GM18873 (cell line): ENCODE measurements around the gene FOXP1.

Source experiments
- ATAC-seq: cut with Tn5 transposase; IDR thresholded peaks from one replicate; pipeline ENCODE4 v1.9.1; 2021; ENCODE audit warnings: mild to moderate bottlenecking, moderate library complexity, moderate number of reproducible peaks; ENCODE audit not compliant: unreplicated experiment, low FRiP score

FOXP1 gene

DNA sequence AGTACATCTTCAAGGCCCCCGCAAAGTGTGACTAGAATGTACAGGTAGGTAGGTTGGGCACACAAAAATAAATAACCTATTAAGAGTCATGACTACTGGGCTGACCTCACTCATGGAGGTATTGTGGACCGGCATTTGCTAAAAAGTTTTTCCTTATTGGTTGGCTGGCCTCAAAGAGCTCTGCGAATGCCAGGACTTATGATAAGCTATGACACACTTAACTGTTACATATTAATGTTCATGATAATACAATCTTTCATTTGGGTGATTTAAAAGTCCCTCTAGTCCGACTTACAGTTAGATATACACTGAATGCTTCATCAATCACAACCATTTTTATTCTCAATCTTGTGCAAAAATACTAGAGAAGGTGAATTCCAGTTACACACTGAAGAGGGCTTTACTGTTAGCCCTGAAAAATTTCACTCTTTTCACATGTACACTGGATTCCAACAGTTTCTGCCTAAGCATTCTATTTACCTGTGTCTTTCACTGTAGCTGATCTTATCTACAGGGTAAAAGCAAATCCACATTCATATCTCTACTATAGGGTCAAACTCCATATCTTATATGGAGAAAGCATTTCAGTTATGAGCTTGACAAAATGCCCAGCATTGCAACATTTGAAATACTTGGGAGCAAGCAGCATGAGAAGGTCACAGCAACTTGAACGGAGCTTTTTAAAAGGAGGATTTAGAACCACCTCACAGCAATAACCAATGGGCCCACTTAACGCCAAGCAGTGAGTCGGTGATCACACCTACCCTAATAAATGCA, 329.1 kb downstream of the FOXP1 start:
- ATAC-seq, result no peak

DNA sequence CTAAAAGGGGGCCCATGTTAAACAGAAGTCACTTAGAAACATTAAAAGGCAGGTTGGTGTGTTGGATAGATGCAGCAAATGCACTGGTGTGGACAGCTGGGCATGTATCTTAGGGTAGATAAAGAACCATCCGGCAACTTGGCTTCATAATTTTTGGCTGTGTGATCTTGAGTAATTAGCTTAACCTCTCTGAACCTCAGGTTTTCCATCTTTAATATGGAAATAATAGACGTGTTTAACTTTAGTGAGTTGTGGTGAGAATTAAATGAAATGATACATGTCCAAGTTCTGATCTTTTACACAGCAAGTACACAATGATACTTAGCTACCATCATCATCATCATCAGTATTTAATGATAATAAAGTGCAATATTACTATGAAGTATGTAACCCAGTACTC, 330.4 kb downstream of the FOXP1 start:
- ATAC-seq, result no peak

DNA sequence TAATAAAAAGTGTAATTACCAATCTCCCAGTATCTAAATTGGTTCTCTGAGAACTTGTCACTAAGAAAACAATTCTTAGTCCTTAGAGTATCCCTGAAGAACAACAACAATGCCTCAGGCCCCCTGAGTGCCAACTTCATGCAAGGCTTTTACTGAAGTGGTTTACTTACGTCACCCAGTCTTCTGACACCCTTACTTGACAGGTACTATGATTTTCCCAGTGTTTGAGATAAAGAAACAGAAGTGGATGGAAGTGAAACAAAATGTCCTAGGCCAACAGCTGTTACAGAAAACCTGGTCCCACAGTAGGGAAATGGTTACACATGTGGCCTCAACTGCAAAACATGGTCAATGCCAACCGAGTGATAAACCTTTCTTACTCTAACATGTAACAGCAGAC, 331.1 kb downstream of the FOXP1 start:
- ATAC-seq, result no peak

DNA sequence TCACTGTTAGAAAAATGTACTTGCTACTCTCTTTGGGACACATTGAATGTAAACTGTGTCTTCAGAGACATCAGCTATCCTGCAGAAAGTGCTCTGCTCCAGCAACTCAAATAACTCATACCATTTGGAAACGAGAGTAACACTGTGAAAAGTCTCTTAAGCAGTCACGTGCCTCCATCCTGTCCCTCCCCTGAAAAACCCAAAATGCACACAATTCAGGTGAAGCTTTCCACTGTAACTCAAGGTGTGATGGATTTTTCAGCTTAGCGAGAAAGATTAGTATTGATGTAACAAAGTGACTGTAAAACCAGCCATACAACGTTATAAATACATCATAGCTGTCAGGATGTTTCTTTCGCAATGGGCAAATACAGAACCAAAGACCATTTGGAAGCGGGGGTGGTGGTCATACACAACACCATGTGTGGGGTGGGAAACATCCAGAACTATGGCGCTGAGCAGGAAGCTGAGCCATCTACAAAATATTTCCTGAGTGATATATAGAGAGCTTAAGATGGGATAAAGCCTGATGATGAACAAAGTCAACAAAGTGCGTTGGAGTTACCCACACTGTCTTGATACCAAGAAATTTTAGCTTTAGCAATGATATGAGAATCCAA, 332.3 kb downstream of the FOXP1 start:
- no peak for ATAC-seq

DNA sequence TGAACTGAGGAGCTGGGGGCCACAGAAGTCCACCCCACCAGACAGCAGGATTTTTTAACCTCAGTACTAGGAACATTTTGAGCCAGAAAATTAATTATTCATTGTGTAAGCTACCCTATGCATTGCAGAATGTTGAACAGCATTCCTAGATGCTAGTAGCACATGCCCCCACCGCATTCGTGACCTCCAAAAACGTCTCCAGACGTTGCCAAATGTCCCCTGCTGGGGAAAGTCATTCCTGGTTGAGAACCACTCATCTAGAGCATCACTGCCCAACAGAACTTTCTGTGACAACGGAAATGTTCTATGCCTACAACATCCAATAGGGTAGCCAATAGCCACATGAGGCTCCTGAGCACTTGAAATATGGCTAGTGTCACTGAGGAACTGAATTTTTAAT, 333.5 kb downstream of the FOXP1 start:
- no peak for ATAC-seq

DNA sequence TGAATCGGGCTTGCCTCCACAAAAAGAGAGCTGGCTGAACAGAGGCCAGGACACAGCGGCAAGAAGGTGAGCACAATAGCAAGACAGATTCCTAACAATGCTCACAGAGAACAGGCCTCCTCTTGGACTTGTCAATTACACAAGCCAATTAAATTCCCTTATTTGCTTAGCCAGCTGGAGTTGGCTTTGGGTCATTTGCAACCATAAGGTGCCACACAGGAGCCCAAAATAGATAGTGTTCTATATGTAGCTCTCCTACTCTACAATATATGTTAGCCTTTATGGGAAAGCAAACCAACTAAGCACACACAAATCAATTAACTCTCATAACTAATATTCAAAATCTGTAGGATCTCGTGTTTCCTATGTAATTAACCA, 335.6 kb downstream of the FOXP1 start:
- no peak for ATAC-seq

DNA sequence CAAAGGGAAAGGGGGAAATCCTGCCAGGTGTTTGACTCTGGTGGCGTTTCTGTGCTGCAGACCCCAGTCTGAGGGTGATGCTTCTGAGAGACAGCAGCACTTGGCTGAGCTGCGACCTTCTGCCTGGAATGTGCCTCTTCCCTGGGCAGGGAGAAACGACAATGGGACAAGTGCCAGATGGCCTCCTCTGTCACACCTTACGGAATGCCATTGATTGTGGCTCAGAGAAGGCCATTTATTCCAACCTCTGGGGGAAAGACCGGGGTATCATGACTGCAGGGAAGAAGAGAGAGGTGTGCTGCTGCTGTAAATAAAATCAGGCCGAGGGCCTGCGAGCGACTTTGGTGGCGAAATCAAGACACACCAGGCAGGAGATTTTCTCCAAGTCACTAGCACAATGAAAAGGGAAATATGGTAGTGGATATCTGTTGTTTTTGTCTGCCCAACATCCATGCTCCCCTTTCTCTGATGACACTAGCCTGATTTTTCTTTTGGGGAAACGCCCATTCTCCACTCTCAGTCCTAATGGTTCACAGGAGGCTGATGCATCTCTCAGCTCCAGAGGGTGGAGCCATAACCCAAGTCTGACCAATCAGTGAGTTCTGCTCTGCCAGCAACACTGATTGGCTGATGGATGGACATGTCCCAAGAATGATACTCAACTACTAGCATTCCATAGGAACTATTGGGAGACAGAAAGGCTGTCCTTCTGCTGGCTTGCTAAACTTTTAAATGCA, 336.1 kb downstream of the FOXP1 start:
- ATAC-seq, result no peak

DNA sequence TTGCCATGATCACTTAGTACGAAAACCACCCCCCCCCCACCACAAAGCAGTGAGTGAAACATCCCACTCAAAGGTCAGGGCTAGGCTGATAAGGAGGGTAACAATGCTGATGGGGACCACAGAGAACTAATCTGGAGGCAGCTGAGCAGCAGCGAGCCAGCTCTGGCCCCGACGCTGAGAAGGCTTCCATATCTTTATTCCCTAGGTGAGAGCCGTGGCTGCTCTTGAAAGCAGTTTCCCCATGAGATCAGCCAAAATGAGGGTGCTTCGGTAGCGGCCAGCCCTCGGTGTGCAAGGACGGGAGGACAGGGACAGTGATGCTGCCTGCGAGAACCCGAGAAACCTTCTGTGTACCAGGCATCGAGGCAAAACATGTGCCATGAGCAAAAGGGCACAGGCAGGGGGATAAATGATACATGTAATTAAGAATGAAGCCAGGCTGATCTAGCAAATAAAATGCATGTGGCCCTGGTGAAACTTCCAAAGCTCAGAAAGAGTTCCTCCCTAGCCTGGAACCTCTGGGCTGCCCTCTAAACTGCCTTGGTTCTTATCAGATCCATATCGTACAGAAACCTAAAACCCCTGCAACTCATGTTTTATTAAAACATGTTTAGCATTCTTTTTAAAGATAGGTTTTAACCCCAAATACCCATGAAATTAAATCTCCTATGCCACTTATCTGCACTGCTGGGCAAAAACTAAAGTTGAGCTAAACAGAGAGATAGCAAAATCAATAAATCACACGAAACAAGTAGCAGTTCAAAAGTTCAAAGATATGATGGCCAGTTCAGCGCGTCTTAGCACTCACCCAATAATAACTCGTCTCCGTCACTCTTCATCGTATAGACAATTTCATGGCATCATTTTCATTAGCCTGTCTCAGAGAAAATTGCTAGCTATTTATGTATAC, 337.3 kb downstream of the FOXP1 start:
- no peak for ATAC-seq

DNA sequence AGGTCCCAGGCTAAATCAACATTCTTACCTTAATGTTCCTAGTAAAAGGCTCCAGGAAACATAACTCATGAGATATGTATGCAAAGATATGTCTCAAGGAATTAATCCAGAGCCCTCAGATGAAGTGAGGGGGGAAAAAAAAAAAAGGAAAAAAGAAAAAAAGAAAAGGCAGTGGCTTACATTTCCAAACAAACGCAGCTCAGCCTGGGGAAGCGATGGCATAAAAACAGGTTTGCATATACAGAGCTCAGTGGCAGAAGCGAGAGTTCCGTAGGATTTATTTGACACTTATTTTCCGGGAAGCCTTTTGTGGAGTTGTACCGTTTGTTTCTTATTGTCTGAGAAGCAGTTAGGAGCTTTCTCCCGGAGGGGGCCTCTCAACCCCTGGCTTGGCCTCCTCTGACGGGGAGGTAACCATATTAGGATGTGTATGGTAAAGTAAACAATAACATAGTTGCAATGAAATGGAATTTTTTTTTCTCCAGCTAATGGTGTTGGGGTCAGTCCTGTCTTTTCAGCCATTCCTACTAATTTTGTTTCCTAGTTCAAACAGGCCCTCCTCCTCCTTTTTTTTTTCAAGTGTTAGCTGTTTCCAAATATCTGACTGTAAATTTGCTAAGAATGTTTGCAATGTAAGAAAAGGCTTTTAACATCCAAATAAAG, 338.6 kb downstream of the FOXP1 start:
- no peak for ATAC-seq

DNA sequence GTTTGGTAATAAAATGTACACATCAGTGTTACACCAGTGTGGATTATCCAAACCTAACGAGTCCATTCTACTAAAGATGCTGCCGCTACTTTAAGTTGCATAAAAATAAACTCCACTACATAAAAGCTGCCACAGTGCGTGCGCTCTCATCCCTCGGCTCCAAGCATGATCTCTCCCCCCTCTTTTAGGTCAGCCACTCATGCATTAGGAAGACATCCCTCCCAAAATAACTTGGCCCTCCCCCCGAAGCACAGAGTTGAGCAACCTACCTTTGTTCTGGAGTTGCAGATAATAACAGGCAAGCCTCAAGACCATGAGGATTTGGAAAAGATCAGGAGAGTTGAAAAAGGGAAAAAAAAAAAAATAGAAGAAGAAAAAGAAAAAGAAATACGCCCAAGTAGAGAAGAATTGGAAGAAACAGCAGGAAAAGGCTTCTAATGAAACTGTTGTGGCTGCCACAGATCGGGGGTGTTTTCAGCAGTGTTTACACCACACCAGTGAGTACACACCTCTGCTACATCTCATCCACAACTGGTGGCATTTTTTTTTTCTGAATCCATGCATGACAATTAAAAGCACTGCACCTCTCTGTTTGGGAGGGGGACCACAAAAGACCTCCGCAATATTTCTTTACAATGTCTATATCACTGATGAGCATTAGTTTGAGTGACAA, 339.2 kb downstream of the FOXP1 start:
- ATAC-seq, result no peak

DNA sequence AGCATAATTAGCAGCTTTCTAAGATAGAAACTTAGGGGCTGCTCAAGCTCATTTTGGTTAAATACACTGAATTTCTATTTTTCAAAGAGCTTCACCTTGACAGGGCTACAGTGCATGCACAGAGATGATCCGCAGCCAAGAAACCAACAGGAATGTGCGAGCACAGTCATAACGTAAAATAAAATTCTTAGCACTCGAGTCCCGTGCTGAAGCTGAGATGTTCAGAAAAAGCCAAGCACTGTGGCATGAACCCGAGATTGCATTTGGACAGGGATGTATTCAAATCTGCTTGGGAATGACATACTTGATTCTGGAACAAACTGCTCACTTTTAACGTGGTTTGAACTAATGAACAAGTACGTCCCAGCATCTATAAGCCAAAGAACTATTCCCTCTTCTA, 340.3 kb downstream of the FOXP1 start:
- no peak for ATAC-seq

DNA sequence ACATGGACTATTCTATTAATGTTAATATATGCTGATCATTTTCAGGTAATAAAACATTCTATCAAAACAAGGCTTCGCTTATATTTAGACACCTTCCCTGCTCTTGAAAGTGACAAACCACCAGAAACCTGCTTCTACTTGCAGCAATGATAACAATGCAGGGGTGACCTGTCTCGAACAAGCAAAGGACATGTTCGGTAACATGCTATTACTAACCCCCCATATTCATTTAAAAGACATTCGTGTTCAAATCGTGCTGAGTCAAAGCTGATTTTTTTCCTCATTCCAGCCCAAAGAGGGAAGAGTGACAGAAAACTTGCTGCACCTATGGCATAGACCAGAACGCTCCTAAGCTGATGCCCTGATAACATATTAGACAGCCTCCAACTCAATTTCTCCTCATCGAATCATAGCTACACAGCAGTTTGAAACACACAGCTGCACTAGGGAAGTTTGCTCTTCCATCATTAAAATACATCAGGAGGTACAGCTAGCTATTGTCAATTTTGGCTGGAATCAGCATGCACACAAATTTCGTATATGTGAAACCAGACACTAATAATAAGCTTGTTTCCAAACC, 341.5 kb downstream of the FOXP1 start:
- ATAC-seq, result no peak

DNA sequence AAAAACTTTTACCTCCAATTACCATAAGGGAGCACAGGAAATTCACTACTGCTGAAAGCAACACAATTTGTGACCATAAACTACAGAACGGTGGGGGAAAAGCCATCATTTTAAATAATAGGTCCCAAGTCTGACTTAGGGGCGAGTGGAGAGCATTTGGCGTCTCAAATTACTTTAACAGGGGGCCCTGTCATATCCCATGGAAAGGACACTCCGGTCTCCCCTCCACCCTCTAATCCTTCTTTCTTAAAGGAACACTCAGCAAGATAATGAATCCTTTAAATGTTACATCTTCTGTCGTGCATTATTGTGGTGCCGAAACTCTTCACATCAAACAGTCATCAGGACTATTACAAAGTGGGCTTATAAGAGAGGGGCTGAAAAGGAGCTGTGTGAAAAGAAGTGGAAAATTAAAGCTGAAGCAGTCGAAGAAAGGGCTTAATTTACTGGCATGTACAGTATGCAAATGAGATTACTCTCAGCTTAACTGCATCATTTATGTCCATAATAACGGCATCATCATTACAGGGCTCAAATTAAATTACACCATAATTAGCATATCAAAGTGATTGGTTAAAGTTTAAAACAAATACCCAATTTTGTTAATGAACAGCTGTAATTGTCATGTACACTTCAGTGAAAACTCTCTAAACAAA, 342.2 kb downstream of the FOXP1 start:
- no peak for ATAC-seq

DNA sequence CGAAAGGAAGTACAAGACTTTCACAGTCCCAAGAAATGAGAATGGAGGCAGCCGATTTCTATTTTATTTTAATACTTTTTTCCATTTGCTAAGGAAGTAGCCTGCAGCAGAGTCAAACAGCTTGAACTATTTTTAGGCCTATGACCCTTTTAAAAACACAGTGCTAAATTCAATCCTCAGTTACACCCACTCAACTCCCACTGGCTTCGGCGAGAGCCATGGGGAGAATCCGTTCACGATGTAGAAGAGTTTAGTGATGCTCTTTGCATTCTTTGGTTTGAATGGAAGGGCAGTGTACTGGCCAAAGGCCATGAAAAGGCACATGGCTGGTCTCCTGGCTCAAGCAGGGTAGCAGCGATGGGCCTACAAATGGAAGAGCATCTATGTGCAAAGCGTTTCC, 343.5 kb downstream of the FOXP1 start:
- no peak for ATAC-seq

DNA sequence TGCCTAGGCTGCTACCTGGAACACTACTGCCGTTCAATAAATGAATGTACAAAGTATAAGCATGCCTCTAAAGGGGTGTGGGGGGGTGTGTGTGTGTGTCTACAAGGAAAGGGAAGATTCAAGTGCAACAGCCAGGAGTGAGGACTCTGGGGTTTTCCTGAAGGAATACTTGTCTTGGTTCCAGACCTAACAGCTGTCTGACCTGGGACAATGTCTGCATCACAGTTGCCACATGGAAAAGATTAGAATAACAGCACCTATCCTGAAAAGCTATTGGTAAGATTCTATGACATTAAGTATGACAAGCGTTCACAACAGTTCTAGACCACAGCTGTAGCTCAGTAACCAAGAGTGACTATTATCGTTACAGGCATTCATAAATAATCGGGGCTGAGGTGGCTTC, 345.2 kb downstream of the FOXP1 start:
- no peak for ATAC-seq

DNA sequence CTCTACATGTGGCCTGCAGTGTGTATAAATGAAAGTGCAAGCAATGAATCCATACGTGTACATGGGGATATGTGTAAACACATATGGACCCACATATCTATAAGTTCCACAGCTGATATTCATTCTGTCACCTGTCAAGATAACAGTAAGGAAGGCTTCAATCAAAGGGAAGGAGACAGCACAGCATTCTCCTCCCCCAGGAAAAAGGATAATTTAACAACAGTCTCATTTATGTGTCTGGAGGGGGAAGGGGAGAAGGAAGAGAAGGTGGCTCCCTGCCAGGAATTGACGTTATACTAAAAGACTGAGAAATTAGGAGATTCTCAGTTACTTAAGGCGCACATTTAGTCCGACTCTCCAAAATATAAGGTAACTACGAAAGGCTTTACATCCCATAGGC, 345.9 kb downstream of the FOXP1 start:
- ATAC-seq, result no peak

DNA sequence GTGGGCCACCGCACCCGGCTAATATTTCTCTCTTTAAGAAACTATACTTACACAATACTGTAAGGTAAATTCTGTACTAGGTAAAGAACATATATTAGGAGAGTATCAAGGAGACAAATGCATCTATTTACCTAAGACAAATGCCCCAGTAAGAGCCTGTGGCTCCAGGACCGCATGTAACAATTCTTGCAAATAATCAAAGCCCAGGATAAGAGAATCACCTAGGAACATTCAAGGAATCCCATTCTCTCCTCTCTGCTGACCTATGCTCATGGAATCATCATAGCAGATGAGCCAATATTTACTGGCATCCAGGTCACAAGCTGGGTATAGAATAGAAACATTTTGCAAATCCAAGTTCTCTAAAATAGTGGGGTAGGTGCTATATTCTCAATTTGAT, 347.7 kb downstream of the FOXP1 start:
- no peak for ATAC-seq

DNA sequence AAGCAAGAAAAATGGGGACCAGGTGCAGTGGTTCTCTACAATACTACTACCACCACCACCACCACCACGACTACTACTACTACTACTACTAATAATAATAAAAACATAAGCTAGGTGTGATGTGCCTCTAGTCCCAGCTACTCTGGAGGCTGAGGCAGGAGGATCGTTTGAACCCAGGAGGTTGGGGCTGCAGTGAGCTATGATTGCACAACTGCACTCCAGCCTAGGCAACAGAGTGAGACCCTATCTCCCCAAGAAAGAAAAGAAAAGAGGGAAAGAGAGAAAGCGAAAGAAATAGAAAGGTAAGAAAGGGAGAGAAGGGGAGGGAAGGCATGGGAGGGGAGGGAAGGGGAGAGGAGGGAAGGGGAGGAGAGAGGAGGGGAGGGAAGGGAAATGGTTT, 350.6 kb downstream of the FOXP1 start:
- ATAC-seq, result no peak

DNA sequence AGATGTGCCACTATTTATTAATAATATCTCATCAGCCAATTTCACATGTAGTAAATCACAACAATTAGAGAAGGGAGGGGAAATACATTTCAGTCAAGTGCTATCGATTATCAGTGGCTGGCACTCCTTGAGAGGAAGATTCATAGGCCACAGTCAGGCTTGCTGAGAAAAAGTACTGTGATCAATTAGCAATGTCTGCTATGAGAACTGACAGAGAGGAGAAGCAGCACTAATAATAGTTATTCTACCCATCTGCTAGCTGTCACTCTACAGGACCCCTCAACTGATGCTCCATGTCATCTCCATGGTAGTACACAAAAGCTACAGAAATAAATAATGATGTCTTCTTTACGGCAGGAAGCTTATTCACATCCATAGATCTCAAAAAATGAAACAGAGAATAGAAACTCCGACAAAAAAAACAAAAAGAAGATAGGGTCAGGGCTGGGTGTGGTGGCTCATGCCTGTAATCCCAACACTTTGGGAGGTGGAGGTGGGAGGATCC, 351.3 kb downstream of the FOXP1 start:
- no peak for ATAC-seq
